ENCODE measurements around the gene CHD5.

Gene CHD5

GRCh38 chr1:6134206-6134605 is 45.9 kb downstream of the CHD5 start:
- TF ChIP-seq POLR2A (IDR thresholded peaks at IDR 0.05; ENCODE audit: low read depth, low read length), result no peak
- no peak for FAIRE-seq
- DNase-seq (ENCODE audit: insufficient read length, low spot score), result no peak

- no peak for DNase-seq (ENCODE audit: insufficient read length, low spot score)
- TF ChIP-seq POLR2A (IDR thresholded peaks at IDR 0.05; ENCODE audit: low read depth, low read length), result no peak
- FAIRE-seq, result no peak
Observed at GRCh38 chr1:6133146-6133895, 46.8 kb downstream of the CHD5 start.

DNA sequence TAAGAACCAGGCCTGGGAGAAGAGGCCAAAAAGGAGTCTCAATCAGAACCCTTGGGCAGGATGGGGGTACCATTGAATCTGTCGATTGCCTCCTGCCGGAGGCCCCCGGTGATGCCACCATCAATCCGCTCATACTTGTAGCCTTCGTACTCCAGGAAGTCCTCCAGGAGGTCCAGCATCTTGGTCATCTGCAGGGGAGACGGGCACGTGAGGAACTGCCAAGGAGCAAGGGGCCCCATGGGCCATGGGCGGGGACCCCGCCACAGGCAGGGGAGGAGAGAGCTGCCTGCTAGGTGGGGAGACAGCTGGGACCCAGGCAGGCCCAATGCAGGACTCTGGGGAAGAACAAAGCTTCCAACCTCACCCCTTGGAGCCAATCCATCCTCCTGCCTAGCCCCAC is 48.6 kb downstream of the CHD5 start:
- TF ChIP-seq POLR2A (IDR thresholded peaks at IDR 0.05; ENCODE audit: low read depth, low read length), result no peak
- no peak for DNase-seq (ENCODE audit: insufficient read length, low spot score)
- no peak for FAIRE-seq

- DNase-seq (ENCODE audit: insufficient read length, low spot score) (no peak), FAIRE-seq (no peak)
- TF ChIP-seq POLR2A (IDR thresholded peaks at IDR 0.05; ENCODE audit: low read depth, low read length), result no peak
Observed at GRCh38 chr1:6130596-6130995, 49.5 kb downstream of the CHD5 start.

- no peak for TF ChIP-seq POLR2A (IDR thresholded peaks at IDR 0.05; ENCODE audit: low read depth, low read length)
- FAIRE-seq, result no peak
- no peak for DNase-seq (ENCODE audit: insufficient read length, low spot score)
Observed at GRCh38 chr1:6130036-6130435, 50.1 kb downstream of the CHD5 start.

DNA sequence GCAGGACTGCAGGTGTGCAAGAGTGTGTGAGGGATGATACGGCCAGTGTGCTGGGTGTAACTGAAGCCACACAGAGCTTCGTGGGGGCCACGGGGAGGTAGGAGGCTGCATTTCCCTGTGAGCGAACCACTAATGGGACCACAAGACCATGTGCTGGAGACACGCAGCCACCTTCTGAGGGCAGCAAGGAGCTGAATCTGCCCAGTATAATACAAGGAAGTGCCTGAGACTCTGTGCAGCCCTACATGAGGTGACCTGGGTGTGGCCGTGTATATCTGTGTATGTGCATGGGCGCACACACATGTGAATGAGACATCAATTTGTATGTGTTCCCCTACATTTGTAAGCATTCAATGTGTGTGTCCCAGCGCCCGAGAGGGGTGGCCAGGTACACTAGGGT is 50.8 kb downstream of the CHD5 start:
- TF ChIP-seq POLR2A (IDR thresholded peaks at IDR 0.05; ENCODE audit: low read depth, low read length), result no peak
- DNase-seq (ENCODE audit: insufficient read length, low spot score), result no peak
- FAIRE-seq, result no peak

DNA sequence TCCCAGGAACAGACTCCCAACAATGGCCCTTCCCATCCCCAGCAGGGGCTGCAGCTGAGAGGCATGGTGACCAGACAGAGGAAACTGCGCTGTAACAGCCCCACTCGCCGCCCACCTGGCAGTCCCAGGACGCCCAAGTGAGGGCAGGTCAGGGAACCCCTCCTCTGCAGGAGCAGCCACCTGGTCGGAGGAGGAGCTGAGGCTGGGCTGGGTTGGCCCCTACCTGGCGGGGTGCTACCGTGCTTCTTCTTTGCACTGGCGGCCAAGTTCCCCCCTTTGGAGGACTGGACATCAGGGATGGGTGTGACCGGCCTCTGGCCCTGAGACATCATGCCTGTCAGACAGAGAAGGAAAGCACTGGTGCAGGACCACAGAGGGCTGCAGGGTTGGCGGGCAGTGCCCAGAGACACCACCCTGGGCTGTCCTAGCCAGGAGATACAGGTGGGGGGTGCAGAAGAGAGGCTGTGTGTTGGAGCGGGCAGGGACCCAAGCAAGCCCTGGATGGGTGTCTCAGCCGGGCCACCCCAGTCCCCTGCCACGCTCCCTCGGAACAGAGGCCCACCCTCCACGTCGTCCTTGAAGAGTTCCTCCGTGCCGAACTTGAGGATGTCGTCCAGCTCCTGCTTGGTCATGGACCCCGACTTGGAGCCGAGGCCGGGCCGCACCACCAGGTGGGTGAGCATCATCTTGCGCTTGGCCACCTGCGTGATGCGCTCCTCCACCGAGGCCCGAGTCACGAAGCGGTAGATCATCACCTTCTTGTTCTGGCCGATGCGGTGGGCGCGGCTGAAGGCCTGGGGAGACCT is 51.6 kb downstream of the CHD5 start:
- TF ChIP-seq POLR2A (IDR thresholded peaks at IDR 0.05; ENCODE audit: low read depth, low read length), result no peak
- no peak for DNase-seq (ENCODE audit: insufficient read length, low spot score)
- no peak for FAIRE-seq

DNA sequence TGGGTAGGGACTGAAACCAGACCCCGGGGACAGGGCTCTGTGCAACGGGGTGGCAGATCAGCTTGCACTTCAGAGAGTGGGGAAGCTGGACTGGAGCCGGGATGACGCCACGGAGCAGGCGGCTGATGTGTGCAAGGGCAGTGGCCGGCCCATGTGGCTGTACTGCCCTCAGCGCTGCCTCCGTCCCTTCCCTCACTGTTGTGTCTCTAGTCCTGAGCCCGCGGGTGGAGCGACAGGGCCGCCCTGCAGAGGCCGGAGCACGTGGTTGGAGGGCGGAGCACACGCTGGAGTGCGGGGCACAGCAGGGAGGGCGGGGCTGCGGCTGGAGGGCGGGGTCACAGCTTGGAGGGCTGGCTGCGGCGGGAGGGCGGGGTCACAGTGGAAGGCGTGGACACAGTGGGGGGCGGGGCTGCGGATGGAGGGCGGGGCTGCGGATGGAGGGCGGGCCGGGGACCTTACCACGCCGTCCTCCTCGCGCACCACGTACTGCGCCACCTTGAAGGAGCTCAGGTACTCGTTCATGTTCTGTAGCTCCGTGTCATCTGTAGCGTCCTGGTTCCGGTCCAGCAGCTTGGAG is 52.4 kb downstream of the CHD5 start:
- DNase-seq (ENCODE audit: insufficient read length, low spot score) (peak; percentile 28), FAIRE-seq (no peak)
- TF ChIP-seq POLR2A (IDR thresholded peaks at IDR 0.05; ENCODE audit: low read depth, low read length), result no peak

GRCh38 chr1:6126521-6127067 is 53.5 kb downstream of the CHD5 start:
- FAIRE-seq, result no peak
- no peak for TF ChIP-seq POLR2A (IDR thresholded peaks at IDR 0.05; ENCODE audit: low read depth, low read length)
- DNase-seq (ENCODE audit: insufficient read length, low spot score), result no peak

DNA sequence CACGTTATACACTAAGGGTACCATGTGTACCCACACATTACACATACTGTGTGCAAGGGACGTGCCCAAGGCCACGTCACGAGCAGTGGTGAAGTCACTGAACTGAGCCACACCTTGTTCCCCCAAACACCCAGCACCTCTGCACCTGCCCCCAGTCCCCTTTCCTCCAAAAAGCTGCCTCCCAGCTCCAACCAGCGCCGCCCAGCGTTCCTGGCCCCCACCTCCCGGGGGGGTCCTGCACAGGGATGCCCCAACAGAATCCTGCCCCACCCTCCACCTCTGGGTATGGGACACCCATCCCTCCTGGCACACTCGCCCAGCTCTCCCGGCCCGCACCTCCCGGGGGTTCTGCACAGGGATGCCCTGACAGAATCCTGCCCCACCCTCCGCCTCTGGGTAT is 54.1 kb downstream of the CHD5 start:
- TF ChIP-seq POLR2A (IDR thresholded peaks at IDR 0.05; ENCODE audit: low read depth, low read length), result no peak
- FAIRE-seq, result no peak
- no peak for DNase-seq (ENCODE audit: insufficient read length, low spot score)

DNA sequence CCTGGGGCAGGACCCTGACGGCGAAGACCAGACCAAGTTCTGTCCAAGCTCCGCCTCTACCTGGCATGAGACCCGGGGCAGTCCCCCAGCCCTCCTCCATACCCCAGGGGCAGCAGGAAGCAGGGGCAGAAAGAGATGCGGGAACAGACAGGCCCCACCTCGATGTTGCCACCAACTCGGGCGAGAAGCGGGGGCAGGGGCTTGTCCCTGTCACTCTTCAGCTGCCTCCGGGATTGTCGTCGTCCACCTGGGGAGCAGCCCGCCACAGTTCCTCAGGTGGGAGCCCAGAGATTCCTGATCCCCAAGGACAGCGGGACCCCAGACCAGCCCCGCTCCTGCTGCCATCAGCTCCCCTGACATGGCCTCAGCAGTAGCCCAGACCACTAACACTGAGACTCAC is 54.8 kb downstream of the CHD5 start:
- DNase-seq (ENCODE audit: insufficient read length, low spot score) (no peak), FAIRE-seq (no peak)
- TF ChIP-seq POLR2A (IDR thresholded peaks at IDR 0.05; ENCODE audit: low read depth, low read length), result no peak

GRCh38 chr1:6124746-6125365 is 55.3 kb downstream of the CHD5 start:
- TF ChIP-seq POLR2A (IDR thresholded peaks at IDR 0.05; ENCODE audit: low read depth, low read length), result no peak
- DNase-seq (ENCODE audit: insufficient read length, low spot score) (no peak), FAIRE-seq (no peak)

DNA sequence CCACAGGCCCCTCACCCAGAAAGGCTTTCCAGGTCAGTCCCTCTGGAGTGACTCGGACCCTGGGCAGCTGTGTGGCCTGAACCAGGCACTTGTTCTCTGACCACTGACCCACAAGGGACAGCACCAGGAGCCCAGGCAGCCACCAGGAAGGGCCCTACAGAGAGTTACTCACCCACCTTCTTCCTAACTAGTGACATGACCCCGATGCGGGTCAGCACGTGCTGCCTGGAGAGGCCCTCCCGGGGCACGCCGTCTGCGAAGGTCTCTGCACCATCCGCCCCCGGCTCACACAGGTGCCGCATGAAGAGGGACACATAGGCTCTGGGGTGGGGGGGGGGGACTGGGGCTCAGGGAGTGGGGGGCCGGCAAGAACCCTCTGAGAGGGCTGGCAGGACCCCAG is 55.8 kb downstream of the CHD5 start:
- TF ChIP-seq POLR2A (IDR thresholded peaks at IDR 0.05; ENCODE audit: low read depth, low read length), result no peak
- DNase-seq (ENCODE audit: insufficient read length, low spot score), result no peak
- FAIRE-seq, result no peak

- DNase-seq (ENCODE audit: insufficient read length, low spot score), result no peak
- FAIRE-seq, result no peak
- TF ChIP-seq POLR2A (IDR thresholded peaks at IDR 0.05; ENCODE audit: low read depth, low read length), result no peak
Observed at GRCh38 chr1:6123816-6124215, 56.3 kb downstream of the CHD5 start.

All from H54 (cell line).